Gastroesophageal sphincter (tissue), 3 donors: Measurements from ENCODE around the gene ARHGAP18.

Experiments
- POLR2A ChIP-seq, 2 donors: fragments of 450-650 bp; IDR thresholded peaks; one replicate each; pipeline ENCODE4 v1.6.1; 2017; ENCODE audit warnings: antibody characterized with exemption in 2 of 2, mild to moderate bottlenecking in 2 of 2, moderate library complexity in 1 of 2
- TF ChIP-seq, protein P1 (sequence below), 4 experiments: fragments of 200-600 bp in 2 of 4; fragments of 450-650 bp in 2 of 4; sonication (generic) in 1 of 4; IDR thresholded peaks; one replicate each; pipeline ENCODE4 v1.5.1; 2017 to 2019; ENCODE audit warnings: antibody characterized with exemption in 4 of 4, mild to moderate bottlenecking in 2 of 4, moderate library complexity in 2 of 4

GRCh38 chr6:129736105-129736504 is 26.1 kb upstream of the ARHGAP18 start:
- TF ChIP-seq, protein P1, sequence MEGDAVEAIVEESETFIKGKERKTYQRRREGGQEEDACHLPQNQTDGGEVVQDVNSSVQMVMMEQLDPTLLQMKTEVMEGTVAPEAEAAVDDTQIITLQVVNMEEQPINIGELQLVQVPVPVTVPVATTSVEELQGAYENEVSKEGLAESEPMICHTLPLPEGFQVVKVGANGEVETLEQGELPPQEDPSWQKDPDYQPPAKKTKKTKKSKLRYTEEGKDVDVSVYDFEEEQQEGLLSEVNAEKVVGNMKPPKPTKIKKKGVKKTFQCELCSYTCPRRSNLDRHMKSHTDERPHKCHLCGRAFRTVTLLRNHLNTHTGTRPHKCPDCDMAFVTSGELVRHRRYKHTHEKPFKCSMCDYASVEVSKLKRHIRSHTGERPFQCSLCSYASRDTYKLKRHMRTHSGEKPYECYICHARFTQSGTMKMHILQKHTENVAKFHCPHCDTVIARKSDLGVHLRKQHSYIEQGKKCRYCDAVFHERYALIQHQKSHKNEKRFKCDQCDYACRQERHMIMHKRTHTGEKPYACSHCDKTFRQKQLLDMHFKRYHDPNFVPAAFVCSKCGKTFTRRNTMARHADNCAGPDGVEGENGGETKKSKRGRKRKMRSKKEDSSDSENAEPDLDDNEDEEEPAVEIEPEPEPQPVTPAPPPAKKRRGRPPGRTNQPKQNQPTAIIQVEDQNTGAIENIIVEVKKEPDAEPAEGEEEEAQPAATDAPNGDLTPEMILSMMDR (IDR thresholded peaks at IDR 0.05) = no peak
- TF ChIP-seq POLR2A (IDR thresholded peaks at IDR 0.05) = no peak
